H9 (cell line): ENCODE results near the gene ARMC9. TPM values are rescaled to one million over a fixed set of nuclear protein-coding genes. Genes with fewer than 3 reads are reported as not detected.

ENCODE experiments used
- DNase-seq: peaks from one replicate; pipeline ENCODE4 v3.0.0-alpha.2; 2017
- H2AFZ ChIP-seq: one replicate; pipeline ENCODE4 v1.6.1; 2013; ENCODE audit warnings: mild to moderate bottlenecking, low read length, control low read depth, moderate library complexity
- H2AK5ac ChIP-seq: 2 replicates; pipeline ENCODE4 v1.6.1; 2013; ENCODE audit warnings: low read length, control low read depth, mixed read lengths; ENCODE audit not compliant: insufficient read length
- H2BK120ac ChIP-seq: one replicate; pipeline ENCODE4 v1.6.1; 2013; ENCODE audit warnings: low read depth, mild to moderate bottlenecking, low read length, control low read depth, inconsistent platforms; ENCODE audit not compliant: poor library complexity, severe bottlenecking
- H2BK12ac ChIP-seq: 2 replicates; pipeline ENCODE4 v1.6.1; 2013; ENCODE audit warnings: low read length, control low read depth, mixed read lengths, low read depth; ENCODE audit not compliant: insufficient read length
- H2BK15ac ChIP-seq: 2 replicates; pipeline ENCODE4 v1.6.1; 2013; ENCODE audit warnings: low read depth, low read length, control low read depth
- H2BK20ac ChIP-seq: one replicate; pipeline ENCODE4 v1.6.1; 2013; ENCODE audit warnings: low read depth, mild to moderate bottlenecking, low read length, control low read depth, inconsistent platforms; ENCODE audit not compliant: poor library complexity, severe bottlenecking
- H2BK5ac ChIP-seq: 2 replicates; pipeline ENCODE4 v1.6.1; 2013; ENCODE audit warnings: low read length, control low read depth, mixed read lengths; ENCODE audit not compliant: insufficient read length
- H3K14ac ChIP-seq: 2 replicates; pipeline ENCODE4 v1.6.1; 2013; ENCODE audit warnings: low read length, control low read depth; ENCODE audit not compliant: insufficient read depth
- H3K18ac ChIP-seq: 2 replicates; pipeline ENCODE4 v1.6.1; 2013; ENCODE audit warnings: low read depth, mild to moderate bottlenecking, mixed read lengths, low read length, control low read depth; ENCODE audit not compliant: insufficient read length
- H3K23ac ChIP-seq: 2 replicates; pipeline ENCODE4 v1.6.1; 2013; ENCODE audit warnings: low read length, control low read depth, mixed read lengths, low read depth; ENCODE audit not compliant: insufficient read length
- H3K23me2 ChIP-seq: 2 replicates; pipeline ENCODE4 v1.6.1; 2013; ENCODE audit warnings: low read depth, mild to moderate bottlenecking, mixed read lengths, low read length, control low read depth; ENCODE audit not compliant: insufficient read length, poor library complexity, severe bottlenecking
- H3K27ac ChIP-seq: 2 replicates; pipeline ENCODE4 v1.5.1; 2013; ENCODE audit warnings: low read length, control low read depth, mixed read lengths, low read depth; ENCODE audit not compliant: insufficient read length
- H3K27me3 ChIP-seq: 2 replicates; pipeline ENCODE4 v1.6.1; 2013; ENCODE audit warnings: low read length, control low read depth, inconsistent platforms; ENCODE audit not compliant: insufficient read depth
- H3K4ac ChIP-seq: 2 replicates; pipeline ENCODE4 v1.6.1; 2013; ENCODE audit warnings: low read depth, mild to moderate bottlenecking, control low read depth, inconsistent platforms, low read length, moderate library complexity
- H3K4me1 ChIP-seq: 2 replicates; pipeline ENCODE4 v1.6.1; 2013; ENCODE audit warnings: low read length, control low read depth, inconsistent platforms; ENCODE audit not compliant: insufficient read depth
- H3K4me2 ChIP-seq: 2 replicates; pipeline ENCODE4 v1.6.1; 2013; ENCODE audit warnings: low read length, control low read depth, mixed read lengths; ENCODE audit not compliant: insufficient read length, insufficient read depth
- H3K56ac ChIP-seq: 2 replicates; pipeline ENCODE4 v1.6.1; 2013; ENCODE audit warnings: low read depth, mild to moderate bottlenecking, mixed read lengths, low read length, control low read depth; ENCODE audit not compliant: insufficient read length
- H3K79me1 ChIP-seq: 2 replicates; pipeline ENCODE4 v1.6.1; 2013; ENCODE audit warnings: low read depth, mild to moderate bottlenecking, moderate library complexity, low read length, control low read depth, inconsistent platforms; ENCODE audit not compliant: insufficient read depth, poor library complexity, severe bottlenecking
- H3K79me2 ChIP-seq: 2 replicates; pipeline ENCODE4 v1.6.1; 2013; ENCODE audit warnings: low read length, control low read depth, inconsistent platforms; ENCODE audit not compliant: insufficient read depth
- H3K9ac ChIP-seq: 2 replicates; pipeline ENCODE4 v1.6.1; 2013; ENCODE audit warnings: low read length, control low read depth, mixed read lengths; ENCODE audit not compliant: insufficient read length; ENCODE audit errors: extremely low read depth
- H3K9me3 ChIP-seq: one replicate; pipeline ENCODE4 v1.6.1; 2013; ENCODE audit warnings: low read depth, low read length, inconsistent platforms; ENCODE audit not compliant: control insufficient read depth
- H3T11ph ChIP-seq: one replicate; pipeline ENCODE4 v1.6.1; 2013; ENCODE audit warnings: mild to moderate bottlenecking, low read length, control low read depth, inconsistent platforms
- H4K20me1 ChIP-seq: one replicate; pipeline ENCODE4 v1.6.1; 2013; ENCODE audit not compliant: control insufficient read depth, insufficient read length, insufficient read depth
- H4K5ac ChIP-seq: 2 replicates; pipeline ENCODE4 v1.6.1; 2013; ENCODE audit warnings: low read depth, mild to moderate bottlenecking, mixed read lengths, low read length, control low read depth; ENCODE audit not compliant: insufficient read length
- H4K8ac ChIP-seq: replicated peaks from 2 replicates; pipeline ENCODE4 v1.6.1; 2013; ENCODE audit warnings: low read length, control low read depth, mixed read lengths, low read depth; ENCODE audit not compliant: insufficient read length
- H4K91ac ChIP-seq: 2 replicates; pipeline ENCODE4 v1.6.1; 2013; ENCODE audit warnings: low read depth, mild to moderate bottlenecking, moderate library complexity, mixed read lengths, low read length, control low read depth; ENCODE audit not compliant: insufficient read length
- H3K27ac Mint-ChIP-seq, 3 experiments: 2 replicates in 2 of 3; 3 replicates in 1 of 3; pipeline ENCODE4 v1.8.0; 2020 to 2021; ENCODE audit warnings: mixed read lengths in 3 of 3, mild to moderate bottlenecking in 1 of 3, moderate library complexity in 1 of 3
- H3K27me3 Mint-ChIP-seq: 2 replicates; pipeline ENCODE4 v1.8.0; 2021; ENCODE audit warnings: low read depth, mild to moderate bottlenecking, moderate library complexity, mixed read lengths
- H3K36me3 Mint-ChIP-seq, 3 experiments: 2 replicates in 2 of 3; 3 replicates in 1 of 3; pipeline ENCODE4 v1.8.0; 2020 to 2021; ENCODE audit warnings: low read depth in 3 of 3, mixed read lengths in 3 of 3; ENCODE audit not compliant: insufficient read depth in 1 of 3
- H3K4me1 Mint-ChIP-seq, 2 experiments: 2 replicates each; pipeline ENCODE4 v1.8.0; 2020; ENCODE audit warnings: mixed read lengths in 2 of 2
- H3K4me3 Mint-ChIP-seq, 2 experiments: 2 replicates in 1 of 2; 3 replicates in 1 of 2; pipeline ENCODE4 v1.8.0; 2020 to 2021; ENCODE audit warnings: mild to moderate bottlenecking in 2 of 2, mixed read lengths in 2 of 2, moderate library complexity in 1 of 2
- H3K9me3 Mint-ChIP-seq, 2 experiments: 2 replicates in 1 of 2; 3 replicates in 1 of 2; pipeline ENCODE4 v1.8.0; 2020; ENCODE audit warnings: mild to moderate bottlenecking in 2 of 2, mixed read lengths in 2 of 2, moderate library complexity in 1 of 2
- CTCF ChIP-seq: fragments of 200-600 bp; sonication (generic); conservative IDR thresholded peaks from 3 replicates; pipeline ENCODE4 v1.8.0; 2021; ENCODE audit warnings: antibody characterized with exemption, mild to moderate bottlenecking
- WGBS: extraction: QIAGEN DNeasy Blood & Tissue Kit; methylation state at CpG from one replicate; pipeline ENCODE4 v1.1.7; 2013; ENCODE audit warnings: missing lambda C conversion rate, low lambda C conversion rate, mixed read lengths; ENCODE audit not compliant: insufficient read length; ENCODE audit errors: extremely low coverage; 5-methylcytosine and 5-hydroxymethylcytosine counted together
- total RNA-seq: library from RNA; stranded (reverse); gene quantifications from 2 replicates; pipeline ENCODE4 v1.2.1, GENCODE V29; 2021

ARMC9 gene
- total RNA-seq, 1 experiment from 2014 or later = 37.6 TPM

DNA sequence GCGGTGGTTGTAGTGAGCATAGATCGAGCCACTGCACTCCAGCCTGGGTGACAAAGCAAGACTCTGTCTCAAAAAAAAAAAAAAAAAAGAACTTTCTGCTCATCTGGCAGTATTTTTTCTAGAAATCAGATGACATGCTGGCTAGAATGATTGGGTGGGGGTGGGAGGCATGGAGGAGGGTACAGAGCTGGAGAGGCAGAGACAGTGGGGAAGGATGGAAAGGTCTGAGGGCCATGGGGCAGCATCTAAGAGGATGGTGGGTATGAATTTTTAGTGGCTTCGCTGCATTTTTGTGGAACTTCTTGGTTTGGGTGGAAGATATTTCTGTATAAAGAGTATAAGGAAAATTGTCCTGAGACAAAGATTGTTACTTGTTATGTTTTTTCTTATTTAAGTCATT is 23.3 kb downstream of the ARMC9 start:
- H3K27ac Mint-ChIP-seq = peak overlapping the region in 2 of 3 experiments; percentile 26 to 55; a peak in 3 of 7 replicates
- TF ChIP-seq CTCF = no peak
- WGBS = no CpG with 5 or more reads among the region's 3 CpGs

More for the DNA sequence above, 23.3 kb downstream of the ARMC9 start:
- Histone ChIP-seq H3K79me1 (no peaks in the 10 kb centered on the region), H2BK5ac (no peak overlapping the region), H2AFZ (no peak overlapping the region), H4K8ac (no peak overlapping the region), H3K27ac (no peak overlapping the region), H2BK20ac (no peak overlapping the region), H3K14ac (no peak overlapping the region), H3K4ac (no peak overlapping the region), H4K20me1 (no peaks in the 10 kb centered on the region), H3K23ac (no peak overlapping the region), H4K91ac (no peak overlapping the region), H3K9me3 (no peaks in the 10 kb centered on the region), H2BK12ac (no peak overlapping the region), H3K4me2 (no peak overlapping the region), H3K9ac (no peak overlapping the region), H3K23me2 (no peaks in the 10 kb centered on the region), H3K27me3 (no peaks in the 10 kb centered on the region), H4K5ac (no peak overlapping the region), H3K18ac (no peak overlapping the region), H3K4me1 (no peaks in the 10 kb centered on the region), H3T11ph (no peak overlapping the region), H3K79me2 (no peaks in the 10 kb centered on the region), H3K56ac (no peak overlapping the region), H2BK15ac (no peak overlapping the region), H2AK5ac (no peak overlapping the region), H2BK120ac (no peak overlapping the region)
- no peaks in the 10 kb centered on the region for H3K27me3 Mint-ChIP-seq
- peaks cover 15 to 62% (median 29%) of the 10 kb centered on the region in 3 experiments; a peak in 6 of 7 replicates for H3K36me3 Mint-ChIP-seq
- no peak overlapping the region for H3K4me3 Mint-ChIP-seq
- H3K4me1 Mint-ChIP-seq = 0 out of 4 replicates have a peak, but pooled peaks cover 0 to 2% of the 10 kb centered on the region in 2 experiments
- H3K9me3 Mint-ChIP-seq = no peaks in the 10 kb centered on the region
- no peak for DNase-seq
